HG02981 (cell line): ENCODE results near the gene FHIT.

Source experiments
- ATAC-seq: cut with Tn5 transposase; IDR thresholded peaks from one replicate; pipeline ENCODE4 v1.9.1; 2021; ENCODE audit warnings: mild to moderate bottlenecking, moderate library complexity; ENCODE audit not compliant: unreplicated experiment

FHIT gene

DNA sequence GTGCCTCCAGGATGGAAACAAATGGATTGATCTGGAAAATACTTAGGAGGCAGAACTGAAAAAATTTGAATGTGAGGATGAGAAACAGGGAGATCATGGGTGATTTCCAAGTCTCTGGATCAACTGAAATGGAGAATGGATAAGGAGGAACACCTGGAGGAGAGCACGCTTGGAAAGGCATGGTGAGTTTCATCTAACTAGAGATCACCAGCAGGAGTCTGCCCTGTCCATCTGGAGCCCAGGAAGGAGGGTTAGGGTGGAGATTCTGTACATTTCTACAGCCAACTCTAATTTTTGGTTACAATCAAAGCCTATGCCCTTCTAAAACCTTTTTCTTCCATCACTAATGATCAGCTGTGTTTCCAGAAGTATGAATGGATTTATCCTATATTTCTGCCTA, 1205.6 kb downstream of the FHIT start:
- ATAC-seq = no peak

DNA sequence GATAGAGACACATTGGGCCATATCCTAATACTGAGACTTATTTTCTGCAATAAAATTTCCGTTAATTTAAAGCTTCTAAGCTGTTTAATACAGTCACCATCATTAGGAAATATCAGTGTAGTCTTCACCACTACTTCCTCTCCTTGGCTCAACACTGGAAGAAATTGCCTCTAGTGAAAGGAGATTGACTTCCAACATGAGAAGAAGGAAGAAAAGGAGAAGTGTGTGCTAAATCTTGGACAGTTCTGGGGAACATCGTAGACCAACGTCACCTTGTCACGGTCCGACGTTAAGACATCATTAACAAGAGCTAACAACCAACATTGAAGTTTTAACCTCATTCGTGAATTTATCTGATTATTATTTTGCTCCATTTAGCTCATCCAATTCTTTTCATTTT, 1214.4 kb downstream of the FHIT start:
- no peak for ATAC-seq

DNA sequence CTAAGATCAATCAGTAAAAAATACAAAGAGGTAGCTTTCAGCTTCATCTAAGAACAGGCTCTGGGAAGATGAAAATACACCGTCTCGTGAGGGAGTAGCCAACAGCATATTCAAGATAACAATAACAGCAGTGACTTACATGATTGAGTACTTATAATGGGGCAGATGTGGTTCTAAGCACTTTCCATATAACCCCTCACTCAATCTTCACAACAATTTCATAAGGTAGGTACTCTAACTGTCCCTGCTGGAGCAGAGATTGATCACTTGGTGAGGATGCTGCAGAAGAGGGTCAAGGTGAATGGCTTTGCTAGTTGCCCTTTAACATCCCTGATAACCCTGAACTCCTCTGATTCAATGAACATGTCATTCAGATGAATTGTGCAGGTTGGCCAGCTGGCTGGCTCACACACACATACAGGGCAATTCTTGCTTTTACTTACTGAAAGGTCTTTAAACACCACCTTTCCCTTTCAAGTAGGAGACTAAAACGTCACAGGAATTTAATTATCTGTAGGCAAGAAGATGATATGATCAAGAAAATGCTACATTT, 1217.3 kb downstream of the FHIT start:
- no peak for ATAC-seq

DNA sequence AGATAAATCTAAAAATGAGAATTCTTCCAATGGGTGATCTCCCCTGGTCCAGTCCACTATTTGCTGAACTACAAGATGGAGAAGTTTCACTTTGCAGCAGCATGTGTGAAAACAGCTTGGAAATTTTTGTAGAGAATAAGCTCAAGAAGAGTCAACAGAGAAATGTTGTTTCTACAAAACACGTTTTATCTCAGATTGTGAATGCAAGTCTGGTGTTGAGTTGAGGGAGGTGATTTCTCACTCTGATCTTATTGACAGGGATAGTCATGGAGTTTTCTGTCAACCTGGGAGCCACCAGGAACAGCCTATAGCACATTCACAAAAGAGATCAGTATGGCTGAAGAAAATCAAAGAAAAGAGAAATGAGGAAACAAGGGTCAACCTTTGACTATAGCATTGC, 1220.3 kb downstream of the FHIT start:
- no peak for ATAC-seq

DNA sequence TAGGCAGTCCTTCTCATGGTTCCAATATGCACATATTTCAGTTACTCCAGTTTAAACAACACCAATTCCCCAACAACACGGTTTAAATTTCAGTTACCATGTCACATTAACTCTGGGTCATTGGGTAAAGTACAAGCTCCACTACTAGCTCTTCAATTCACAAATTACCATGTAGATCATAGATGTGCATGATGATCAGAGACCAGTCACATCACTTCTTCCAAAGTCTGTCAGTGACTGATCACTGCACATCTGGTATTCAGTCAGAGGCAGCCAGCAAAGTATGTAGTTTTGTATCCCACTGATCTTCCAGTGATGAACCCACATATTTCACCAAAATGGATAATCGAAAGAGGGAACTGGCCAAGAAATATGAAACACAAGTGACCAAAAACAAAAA, 1223.0 kb downstream of the FHIT start:
- no peak for ATAC-seq

DNA sequence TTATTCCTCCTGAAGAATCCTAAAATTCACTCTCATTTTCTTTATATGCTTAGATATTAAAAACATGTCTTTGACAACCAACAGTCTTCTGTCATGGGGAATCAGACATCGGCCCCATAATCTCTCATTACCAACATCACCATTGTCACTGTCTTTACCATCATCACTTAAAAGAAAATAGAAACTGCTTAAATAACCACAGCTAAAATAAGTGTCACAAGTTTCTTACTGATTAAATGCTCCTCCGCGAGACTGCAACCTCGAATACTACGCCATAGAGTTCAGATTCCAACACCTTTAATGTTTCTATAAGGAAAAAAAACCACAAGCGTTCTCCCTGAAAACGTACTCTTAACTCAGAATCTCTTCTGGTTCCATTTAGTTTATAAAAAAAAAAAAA, 1223.9 kb downstream of the FHIT start:
- no peak for ATAC-seq

DNA sequence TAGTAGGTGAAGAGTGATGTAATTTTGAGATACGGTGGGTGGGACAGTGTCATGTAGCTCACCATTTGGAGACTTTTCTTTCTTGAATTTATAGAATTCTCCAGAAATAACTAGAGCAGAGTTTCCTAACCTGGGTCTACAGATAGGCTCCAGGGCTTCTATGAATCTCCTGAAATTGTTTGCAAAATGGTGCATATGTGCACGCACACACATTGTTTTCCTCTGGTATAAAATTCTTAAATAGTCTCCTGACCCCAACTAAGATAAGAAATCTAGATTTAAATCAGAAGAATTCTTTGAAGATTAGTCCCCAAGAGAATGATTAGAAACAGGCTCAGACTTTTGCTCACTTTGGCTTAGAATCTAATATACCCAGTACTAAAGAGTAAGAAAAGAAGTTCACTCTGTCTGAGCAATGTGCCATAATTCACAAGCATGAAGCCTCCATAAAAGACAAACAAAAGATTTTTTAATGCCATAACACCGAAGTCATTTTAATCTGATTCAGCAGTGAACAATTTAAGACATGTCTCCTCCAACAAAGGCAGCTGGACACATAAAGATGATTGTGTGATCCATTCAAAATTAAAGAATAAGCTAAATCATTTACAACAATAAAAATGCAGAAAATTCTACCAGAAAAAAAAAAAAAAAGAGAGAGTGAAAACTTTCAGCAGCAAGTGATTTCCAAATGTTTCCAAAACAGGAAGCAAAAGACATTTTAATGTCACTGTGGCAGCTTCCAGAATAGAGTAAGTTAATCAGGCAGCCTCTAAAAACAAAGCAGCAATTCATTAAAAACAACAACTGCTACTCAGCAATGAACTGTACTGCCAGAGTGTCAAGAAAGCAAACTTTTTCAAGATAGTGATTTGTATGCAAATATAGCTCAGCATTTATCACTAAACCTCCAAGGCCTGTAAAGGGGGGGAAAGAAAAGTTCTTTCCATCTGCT, 1225.9 kb downstream of the FHIT start:
- ATAC-seq = no peak

DNA sequence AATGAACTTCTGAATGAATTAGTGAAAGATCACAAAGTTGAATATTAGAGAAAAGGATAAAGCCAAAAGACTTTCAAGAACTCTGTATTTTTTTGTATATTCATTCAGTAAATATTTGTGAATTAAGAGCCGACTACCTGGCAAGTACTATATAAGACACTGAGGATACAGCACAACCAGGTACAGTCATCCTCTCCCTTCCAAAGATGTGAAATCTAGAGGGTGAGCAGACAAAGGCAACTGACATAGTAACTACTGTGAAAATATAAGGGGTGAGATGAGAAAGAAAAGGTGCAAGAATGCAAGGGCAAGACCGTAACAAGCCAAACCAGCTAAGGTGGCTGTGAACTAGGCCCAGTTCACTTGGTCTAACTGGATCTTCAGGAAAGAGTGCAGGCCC, 1226.9 kb downstream of the FHIT start:
- ATAC-seq = no peak

DNA sequence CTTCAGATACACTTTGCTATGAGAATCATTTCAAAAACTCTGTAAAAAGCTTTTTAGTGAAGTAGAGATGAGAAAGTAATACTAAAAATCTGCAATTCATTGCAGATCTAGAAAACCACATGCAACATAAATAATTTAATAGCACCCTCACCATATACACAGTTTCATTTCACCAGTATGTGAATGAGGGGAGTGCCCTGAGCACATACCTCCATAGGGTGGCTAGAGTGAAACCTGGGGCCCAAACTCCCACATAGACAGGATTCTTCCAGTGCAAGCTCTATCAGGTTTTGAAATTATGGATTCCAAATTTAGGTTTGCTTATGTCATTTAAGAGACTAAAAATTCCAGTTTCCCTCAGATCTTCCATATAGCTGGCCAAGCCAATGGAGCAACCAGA, 1228.1 kb downstream of the FHIT start:
- ATAC-seq = no peak

DNA sequence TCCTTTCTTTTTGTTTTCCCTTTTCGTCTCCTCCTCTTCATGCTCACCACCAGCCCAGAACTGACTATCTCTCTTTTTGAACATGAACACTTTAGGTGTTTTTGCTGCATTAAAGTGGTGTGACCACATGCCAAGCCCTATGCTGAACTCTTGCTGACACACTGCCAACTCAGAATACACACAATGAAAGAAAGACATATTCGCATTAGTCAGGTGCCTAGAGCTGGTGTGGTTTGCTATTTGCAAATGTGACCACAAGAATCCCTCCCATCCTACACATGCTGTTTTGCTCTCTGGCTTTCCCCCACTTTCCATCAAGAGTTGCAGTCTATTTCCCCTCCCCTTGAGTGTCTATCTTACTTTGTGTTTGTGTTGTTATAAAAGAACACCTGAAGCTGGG, 1233.6 kb downstream of the FHIT start:
- peak; percentile 73 for ATAC-seq

DNA sequence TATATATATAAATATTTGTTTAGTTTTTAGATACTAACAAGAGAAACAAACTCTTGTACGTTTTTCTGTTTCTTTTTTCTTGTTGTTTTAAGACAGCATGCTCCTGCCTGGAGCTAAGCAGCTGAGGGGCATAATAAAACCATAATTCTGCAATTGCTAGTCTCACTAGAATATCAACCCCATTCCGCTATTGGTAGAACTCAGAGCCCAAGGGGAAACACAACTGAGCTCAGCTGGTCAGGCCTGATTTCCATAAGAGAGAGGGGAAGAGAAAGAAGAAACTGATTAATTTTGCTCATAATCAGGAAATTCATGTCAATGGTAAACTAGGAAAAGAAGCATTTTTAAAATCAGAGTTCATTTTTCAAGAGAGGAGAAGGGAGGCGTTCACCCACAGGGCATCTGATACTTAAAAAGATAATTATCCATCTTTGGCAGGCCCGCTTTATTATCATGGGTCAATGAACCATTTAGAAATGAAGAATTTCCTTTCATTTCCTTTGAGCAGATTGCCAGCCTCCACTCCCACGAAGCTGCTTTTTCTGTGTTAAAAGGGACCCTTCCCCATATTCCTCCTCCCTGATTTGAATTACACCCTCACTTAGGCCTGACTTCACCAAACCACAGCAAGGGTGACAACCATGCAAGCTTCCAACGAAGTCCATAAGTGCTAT, 1236.1 kb downstream of the FHIT start:
- no peak for ATAC-seq

DNA sequence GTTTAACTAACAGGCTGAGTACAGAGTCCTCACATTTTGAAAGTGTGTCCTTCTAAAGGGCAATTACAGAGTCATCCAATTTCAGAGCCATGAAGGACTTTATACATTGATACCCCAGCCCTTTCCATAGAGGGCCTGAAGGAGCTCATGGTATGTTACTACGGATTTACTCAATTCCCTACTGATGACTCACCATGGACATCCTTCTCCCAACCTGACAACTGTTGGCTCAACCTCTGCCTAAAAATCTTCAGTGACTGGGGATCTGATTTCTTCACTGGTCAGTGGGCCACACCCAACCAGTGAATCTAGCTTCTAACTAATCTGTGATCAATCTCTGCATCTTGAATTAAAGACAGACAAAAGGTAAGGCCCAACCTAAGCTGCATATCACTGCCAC, 1238.0 kb downstream of the FHIT start:
- ATAC-seq = no peak

DNA sequence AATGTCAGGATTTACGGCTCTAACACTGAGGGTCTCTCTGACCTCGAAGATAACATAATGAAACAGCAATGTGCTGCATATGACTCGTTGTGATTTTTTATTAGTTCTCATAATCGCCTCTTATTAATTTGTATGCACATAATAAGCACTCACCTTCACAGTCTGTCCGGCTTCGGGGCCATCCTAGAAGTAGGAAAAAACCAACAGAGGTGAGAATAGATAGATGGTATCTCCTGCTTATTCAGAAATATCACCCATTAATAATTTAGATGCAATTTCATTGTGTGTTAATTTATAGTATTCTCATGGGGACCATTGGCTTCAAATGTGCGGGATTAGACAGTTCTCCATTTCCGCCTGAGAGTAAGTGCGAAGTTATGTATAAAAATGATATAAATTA, 1240.0 kb downstream of the FHIT start:
- no peak for ATAC-seq

DNA sequence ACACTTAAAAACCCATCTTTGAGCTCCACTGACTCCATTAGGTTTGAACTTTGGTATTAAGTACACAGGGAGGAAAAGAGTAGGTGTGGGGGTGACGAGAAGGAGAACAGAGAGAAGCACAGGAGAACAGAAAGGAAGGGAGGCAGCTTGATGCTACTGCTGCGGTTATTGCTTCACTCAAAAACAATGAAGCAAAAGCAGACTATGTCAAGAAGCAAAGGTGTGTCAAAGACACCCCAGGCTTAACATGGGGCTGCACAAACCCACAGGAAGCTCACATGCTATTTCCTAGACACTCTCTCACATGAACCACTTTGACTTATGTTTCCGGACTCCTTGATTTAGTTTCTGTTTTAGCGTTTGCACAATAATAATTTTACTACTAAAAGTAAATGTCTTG, 1240.5 kb downstream of the FHIT start:
- peak; percentile 97 for ATAC-seq

DNA sequence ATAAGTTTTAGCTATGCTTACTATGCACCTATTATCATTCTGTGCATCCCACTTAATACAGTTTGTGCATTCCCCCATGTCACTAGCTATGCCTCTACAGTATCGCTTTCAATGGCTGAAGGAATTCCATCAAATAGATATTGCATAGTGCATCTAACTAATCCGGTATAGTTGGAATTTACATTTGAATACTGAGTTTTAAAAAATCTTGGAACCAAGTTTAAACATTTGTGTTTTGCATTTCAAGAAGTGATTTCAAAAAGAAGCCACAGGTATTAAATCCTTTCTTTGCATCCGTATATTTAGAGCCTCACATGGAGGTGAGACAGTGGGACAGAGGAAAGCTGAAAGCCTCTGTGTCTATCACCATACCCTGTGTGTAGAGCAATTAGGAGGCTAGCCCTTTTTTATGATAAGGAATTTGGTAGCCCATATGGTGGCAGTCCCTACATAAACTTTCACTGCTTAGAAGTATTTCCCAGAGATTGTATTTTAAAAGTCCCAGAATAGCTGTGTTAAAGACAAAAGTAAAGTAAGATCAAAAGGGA, 1241.2 kb downstream of the FHIT start:
- ATAC-seq = no peak

DNA sequence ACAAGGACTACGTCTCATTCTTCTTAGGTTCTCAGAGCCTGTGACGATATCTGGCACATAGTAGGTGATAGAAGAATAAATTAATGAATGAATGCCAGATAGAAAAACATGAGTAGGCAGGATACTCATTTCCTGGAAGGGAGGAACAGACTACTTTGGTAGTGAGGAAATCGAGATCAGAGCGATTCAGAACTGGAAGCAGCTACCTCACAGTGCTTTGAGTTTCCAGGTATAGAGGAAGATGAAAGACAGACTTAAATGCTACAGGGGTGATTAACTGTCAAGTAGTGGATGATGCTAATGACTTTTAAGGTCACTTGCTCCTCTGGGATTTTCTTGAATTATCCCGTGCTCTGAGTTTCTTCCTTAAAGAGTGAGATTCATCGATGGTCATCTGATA, 1249.9 kb downstream of the FHIT start:
- ATAC-seq = no peak

DNA sequence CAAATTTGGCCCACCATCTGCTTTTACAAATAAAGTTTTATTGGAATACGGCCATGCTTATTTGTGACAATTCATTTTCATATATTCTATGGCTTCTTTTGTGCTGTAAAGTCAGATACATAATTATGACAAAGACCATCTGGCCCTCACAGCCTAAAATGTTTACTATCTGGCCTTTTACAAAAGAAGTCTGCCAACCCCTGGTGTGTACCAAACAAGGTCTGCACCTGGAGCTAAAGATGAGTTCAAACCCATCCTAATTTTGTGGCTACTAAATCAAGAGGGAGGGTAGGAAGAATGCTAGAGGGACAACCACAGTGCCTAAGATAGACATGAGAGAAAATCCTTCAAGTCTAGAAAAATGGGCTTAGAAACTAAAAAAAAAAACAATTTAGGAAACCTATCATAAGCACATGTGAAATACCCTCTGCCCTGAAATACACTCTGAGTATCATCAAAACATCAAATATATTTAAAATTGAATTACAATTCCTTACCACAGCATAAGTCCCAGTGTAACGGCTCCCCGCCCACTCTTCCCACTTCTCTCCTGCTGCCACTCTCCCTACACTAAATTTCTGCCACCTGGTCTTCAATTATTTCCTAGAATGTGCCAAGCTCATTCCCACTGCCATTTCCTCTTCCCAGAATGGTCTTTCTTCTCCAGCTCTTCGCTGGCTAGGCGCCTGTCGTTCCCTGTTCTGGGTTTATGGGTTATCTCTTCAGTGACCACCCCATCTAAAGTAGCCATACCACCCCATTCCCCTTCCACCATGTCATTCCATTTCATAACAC, 1250.7 kb downstream of the FHIT start:
- ATAC-seq = no peak

DNA sequence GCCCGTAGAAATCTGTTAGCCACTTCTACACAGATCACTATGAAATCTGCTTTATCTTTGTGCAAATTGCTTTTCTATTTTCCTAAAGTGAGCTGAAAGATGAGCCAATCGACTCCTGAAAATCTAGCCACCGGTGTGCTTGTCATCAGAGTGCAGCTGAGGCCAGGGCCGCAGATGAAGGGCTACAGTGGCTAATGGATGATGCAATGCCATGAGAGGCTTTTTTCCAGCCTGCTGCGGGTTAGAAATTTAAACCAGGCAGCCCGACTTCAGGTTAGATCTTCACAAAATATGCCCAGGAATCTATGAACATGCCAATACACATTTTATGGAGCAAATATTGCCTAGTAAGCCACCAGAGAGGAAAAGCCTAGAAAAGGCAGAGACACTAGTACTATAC, 1253.2 kb downstream of the FHIT start:
- no peak for ATAC-seq

DNA sequence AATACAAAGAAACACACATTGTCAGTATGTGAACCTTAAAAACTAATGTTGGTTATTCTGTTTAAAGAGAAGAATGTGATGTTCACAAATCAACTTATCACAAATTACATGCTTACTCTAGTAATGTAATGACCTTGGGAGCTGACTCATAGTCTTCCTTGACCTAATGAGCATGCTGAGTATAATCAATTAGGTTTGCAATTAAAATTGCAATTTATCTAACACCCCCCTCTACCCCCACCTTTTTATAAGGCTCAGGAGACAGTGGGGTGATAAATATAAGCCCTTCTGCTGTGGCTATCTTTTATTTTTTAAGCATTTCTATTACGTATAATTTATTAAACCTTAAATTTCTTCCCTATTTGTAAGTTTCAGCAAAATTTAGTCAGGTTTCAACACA, 1253.7 kb downstream of the FHIT start:
- ATAC-seq = no peak

DNA sequence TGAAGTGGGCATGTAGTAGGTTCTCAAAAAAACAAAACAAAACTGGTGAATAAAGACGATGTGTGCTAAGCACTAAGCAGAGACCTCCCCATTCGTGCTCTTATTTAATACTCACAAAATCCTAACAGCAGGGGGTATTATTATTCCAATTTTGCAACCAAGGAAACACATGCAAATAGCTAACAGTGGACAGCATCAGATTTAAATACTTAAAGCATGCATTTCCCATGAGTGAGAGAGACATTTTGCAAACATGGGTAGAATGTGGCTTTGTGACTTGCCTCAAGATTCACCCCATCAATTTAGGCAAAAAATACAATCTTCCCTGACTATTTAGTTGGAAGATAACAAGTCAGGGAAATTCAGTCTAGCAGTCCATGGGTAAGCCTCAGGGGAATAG, 1255.2 kb downstream of the FHIT start:
- no peak for ATAC-seq

DNA sequence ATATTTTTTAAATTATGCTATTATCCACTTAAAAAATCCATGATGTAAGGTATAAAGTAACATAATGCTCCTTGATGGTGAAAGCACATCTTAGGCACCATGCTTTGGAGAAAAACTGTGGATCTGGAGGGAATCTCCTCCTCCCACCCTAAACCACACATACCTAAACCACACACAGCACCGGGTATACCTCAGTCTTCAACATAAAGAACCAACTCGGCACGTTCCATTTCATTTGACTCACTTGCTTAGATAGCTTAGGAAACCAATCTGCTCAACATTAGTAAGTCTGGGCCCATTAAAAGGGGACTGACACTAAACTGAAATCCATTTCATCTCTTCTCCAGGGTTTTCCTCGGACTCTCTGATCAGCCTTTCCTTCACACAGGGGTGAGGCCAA, 1255.7 kb downstream of the FHIT start:
- ATAC-seq = no peak
